Fibroblast of the aortic adventitia (primary cell): ENCODE measurements around the gene PTTG1IP. TPM values are rescaled to one million over a fixed set of nuclear protein-coding genes. Genes with fewer than 3 reads are reported as not detected.
A peak's percentile ranks its signal among the peaks of the same experiment; 100 is the strongest.

Experiments used
- DNase-seq: peaks from one replicate; pipeline ENCODE4 v3.0.0-alpha.2; 2010; ENCODE audit warnings: low read depth
- H3K4me3 ChIP-seq: 2 replicates; pipeline ENCODE4 v1.5.1; 2011; ENCODE audit warnings: low read depth, mild to moderate bottlenecking, control low read depth, low read length, moderate library complexity
- total RNA-seq: library from RNA; depleted of rRNA; stranded (reverse); fragments of >200 nt; gene quantifications from 2 replicates; pipeline ENCODE4 v1.2.3, GENCODE V29; 2012; ENCODE audit warnings: low replicate concordance
- TF ChIP-seq, protein P1 (sequence below): IDR thresholded peaks from 2 replicates; pipeline ENCODE4 v1.5.1; 2011; ENCODE audit warnings: mild to moderate bottlenecking, low read length, control low read depth, inconsistent platforms; ENCODE audit not compliant: insufficient read depth

The PTTG1IP gene
- total RNA-seq, 1 donor: 226 TPM

DNA sequence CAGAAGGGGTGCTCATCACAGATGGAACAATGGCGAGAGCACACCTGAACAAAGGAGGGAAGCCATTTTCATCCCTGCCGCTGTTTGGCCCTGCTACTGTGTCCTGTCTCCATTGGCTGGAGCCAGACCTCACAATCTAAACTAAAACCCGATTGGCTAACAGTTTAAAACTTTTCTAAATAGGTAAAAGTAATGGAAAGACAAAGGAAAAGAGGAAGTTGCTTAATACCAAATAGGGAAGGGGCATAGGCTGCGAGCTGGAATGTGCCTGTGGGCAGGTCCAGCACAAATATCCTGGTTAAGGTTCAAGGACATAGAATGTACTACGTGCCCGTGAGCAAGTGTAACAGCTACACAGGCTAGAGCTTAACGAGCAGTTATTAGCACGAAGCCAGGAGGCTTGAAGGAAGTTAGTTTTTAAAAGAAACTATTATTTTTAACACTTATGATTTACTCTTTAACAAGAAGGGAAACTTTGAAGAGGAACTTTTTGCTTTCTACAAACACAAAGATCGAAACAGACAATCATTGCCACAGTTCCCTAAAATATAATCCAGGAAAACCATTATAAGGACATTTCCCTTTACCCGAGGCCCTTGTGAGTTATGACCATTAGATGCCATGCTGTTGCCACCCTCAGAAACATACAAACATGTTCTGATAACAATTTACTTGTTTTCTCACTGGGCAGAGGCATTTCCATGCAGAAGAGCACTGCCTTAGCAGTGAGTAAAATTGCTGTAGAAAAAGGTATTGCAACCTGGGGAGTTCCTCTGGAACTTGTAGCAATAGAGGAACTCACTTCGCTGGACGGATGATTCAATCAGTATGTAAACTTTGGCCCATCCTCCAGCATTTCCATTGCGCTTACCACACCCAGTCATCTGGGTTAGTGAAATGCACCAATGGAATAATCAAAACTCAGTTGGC, 4.8 kb upstream of the PTTG1IP start:
- DNase-seq: peak; percentile 46
- no peak overlapping the region for H3K4me3 ChIP-seq
- TF ChIP-seq, protein P1, sequence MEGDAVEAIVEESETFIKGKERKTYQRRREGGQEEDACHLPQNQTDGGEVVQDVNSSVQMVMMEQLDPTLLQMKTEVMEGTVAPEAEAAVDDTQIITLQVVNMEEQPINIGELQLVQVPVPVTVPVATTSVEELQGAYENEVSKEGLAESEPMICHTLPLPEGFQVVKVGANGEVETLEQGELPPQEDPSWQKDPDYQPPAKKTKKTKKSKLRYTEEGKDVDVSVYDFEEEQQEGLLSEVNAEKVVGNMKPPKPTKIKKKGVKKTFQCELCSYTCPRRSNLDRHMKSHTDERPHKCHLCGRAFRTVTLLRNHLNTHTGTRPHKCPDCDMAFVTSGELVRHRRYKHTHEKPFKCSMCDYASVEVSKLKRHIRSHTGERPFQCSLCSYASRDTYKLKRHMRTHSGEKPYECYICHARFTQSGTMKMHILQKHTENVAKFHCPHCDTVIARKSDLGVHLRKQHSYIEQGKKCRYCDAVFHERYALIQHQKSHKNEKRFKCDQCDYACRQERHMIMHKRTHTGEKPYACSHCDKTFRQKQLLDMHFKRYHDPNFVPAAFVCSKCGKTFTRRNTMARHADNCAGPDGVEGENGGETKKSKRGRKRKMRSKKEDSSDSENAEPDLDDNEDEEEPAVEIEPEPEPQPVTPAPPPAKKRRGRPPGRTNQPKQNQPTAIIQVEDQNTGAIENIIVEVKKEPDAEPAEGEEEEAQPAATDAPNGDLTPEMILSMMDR: no peak

DNA sequence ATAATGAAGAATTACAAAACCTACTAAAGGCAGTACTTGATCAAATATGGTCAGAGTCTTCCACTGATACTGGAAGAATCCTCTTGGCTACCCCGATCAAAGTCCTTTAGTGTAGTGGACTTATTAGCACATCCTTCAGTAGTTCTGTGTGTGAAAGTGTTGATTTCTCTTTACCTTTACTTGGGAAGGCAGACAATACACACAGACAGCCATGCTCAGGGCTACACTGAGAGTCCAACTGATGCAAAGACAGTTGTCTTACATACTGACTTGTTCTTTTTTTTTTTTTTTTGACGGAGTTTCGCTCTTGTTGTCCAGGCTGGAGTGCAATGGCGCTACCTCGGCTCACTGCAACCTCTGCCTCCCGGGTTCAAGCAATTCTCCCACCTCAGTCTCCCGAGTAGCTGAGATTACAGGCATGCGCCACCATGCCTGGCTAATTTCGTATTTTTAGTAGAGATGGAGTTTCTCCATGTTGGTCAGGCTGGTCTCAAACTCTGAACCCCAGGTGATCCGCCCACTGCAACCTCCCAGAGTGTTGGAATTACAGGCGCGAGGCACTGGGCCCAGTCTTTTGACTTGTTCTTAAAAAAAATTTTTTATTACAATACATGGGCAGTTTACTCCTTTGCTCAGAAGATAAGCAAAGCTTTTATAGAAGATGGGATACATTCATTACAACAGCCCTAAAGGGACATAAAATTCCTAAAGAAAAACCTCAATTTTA, 3.5 kb upstream of the PTTG1IP start:
- no peak for DNase-seq
- no peak overlapping the region for H3K4me3 ChIP-seq
- TF ChIP-seq, protein P1: no peak

DNA sequence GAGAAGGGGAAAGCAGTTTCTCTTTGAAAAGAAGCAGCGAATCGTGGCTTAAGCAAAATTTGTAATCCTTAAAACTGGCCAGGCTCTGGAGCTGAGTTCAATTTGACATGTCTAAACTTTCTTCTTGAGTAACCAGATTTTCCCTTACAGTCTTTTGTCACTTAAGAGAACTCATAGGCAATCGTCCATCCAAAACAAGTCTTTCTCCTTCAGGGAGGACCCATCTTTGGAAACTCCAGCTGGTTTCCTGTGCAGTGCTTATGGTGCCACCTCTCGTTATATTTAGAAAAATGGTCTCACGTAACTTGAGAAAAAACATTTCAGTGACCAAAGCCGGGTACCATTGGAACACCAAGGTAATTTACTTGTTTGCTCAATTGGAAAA, 1.8 kb upstream of the PTTG1IP start:
- peak overlapping the region; percentile 69 for H3K4me3 ChIP-seq
- TF ChIP-seq, protein P1: peak; percentile 20
- DNase-seq: peak; percentile 80

DNA sequence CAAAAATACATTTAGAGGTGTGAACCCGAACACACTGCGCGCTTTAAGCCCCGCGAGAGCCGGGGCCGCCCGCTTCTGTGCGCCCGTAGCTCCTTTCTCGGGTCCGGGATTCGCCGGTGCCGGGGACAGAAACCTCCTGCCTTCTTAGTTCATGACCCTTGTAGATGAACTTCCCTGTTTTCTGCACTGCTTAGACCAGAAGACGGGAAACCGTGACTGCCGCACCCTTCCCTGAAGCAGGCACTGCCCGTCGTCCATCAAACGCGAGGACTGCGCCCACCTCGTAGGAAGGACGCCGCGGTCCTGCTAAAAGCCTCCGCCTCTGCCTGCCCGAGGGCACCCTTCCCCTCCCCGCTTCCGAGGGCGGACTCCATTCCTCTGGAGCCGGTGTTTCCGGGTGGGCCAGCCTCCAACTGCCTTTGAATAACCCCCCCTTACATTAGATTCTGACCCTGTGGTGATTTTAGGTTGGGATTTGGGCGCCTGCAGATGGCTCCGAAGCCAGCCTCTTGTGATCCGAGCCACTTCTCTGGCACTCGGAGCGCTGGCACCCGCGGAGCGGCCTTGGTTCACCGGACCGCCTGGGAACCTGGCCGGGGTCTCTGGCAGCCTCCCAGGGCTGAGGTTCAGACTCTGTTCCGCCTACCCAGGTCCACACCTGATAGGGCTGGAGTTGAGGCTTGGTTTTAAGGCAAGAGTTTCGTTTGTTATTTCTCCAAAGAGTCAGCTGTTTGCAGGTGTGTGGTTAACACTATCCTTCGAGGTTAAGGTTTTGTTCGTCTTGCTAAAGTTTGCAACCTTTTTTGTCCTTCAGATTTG, 1.2 kb upstream of the PTTG1IP start:
- peak; percentile 67 for DNase-seq
- TF ChIP-seq, protein P1: no peak
- peak overlapping the region; percentile 69 for H3K4me3 ChIP-seq

DNA sequence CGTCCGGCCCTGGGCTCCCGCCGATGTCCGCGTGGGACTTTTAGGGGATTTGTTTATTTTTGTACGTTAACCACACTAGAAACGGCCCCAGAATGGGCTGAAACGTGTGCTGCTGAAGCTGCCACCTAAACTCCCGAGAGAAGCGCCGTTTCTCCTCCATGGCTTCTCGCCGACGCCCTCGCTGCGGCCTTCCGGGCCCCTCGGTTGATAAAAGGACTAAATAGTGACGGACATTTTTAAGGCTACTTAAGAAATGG, 678 bp upstream of the PTTG1IP start:
- TF ChIP-seq, protein P1: no peak
- DNase-seq: peak; percentile 56
- peak overlapping the region; percentile 69 for H3K4me3 ChIP-seq

DNA sequence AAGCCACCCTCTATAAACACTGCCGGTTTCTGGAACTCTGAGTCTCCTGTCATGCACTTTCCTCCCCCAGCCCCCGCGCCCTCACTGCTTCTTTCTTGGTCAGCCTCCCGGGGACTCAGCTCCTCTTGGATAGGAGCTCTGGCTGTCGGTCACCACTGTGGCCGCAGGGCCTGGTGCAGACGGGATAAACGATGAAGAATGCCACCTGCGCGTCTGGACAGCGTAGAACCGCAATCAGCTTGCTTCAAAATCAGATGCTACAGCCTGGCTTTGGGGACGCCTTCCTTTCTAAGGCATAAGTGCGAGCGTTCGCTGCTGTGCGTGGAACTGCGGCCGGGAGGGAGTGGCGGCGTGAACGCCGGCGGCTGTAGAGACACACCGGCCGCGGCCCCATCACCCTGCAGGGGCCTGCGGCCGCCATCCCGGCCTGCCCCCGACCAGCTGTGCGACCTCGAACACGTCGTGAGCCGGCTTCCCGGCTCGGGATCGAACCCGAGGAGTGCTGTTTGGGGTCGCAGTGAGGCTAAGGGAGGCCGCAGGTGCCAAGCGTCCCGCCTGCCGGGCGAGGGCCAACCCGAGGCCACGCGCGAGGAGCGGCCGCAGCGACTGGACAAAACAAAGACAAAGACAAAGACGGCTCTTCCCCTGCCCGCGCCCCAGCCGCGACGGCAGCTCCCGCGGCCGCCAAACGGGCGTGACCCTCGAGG, 688 bp downstream of the PTTG1IP start:
- H3K4me3 ChIP-seq: peak overlapping the region; percentile 94
- TF ChIP-seq, protein P1: no peak
- DNase-seq: peak; percentile 40
